ENCODE measurements around the gene NPDC1.

NPDC1 gene

DNA sequence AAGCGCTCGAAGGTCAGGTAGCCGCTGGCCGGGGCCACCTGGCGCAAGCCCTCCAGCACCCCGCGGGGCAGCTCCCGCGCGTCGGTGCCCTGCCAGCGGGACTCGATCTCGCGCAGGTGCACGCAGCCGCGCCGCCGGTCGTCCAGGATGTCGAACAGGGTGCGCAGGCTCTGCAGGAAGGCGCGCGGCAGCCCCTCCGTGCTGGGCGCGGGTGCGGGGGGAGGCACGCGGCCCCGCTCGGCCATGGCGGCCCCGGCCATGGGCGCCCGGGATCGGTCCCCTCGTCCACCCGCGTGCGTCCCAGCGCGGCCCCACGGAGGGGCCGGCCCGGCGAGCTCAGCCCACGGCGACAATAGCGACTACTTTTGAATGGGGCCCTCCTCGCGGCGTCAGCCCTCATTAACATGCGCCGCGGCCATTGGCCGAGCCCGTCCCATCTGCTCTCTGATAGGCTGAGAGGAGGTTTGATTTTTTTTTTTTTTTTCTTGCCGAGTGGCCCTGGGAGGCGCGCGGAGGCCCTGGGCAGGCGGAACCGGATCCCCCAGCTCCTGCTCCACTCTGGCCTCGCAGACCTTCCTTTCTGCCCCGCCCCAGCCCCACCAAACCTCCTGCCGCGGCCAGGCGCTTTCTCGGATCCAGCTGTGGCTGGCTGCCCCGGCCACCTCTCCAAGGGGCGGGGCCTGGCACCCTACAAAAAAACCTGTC is 24.4 kb upstream of the NPDC1 start, which contains the start of gene SAPCD2:
SAPCD2 (minus strand) TSS at position 357 of the 705 bp plus-strand sequence; CDS start at position 260, 97 bp downstream.
- TF ChIP-seq, protein P1, sequence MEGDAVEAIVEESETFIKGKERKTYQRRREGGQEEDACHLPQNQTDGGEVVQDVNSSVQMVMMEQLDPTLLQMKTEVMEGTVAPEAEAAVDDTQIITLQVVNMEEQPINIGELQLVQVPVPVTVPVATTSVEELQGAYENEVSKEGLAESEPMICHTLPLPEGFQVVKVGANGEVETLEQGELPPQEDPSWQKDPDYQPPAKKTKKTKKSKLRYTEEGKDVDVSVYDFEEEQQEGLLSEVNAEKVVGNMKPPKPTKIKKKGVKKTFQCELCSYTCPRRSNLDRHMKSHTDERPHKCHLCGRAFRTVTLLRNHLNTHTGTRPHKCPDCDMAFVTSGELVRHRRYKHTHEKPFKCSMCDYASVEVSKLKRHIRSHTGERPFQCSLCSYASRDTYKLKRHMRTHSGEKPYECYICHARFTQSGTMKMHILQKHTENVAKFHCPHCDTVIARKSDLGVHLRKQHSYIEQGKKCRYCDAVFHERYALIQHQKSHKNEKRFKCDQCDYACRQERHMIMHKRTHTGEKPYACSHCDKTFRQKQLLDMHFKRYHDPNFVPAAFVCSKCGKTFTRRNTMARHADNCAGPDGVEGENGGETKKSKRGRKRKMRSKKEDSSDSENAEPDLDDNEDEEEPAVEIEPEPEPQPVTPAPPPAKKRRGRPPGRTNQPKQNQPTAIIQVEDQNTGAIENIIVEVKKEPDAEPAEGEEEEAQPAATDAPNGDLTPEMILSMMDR (conservative IDR thresholded peaks at IDR 0.05; ENCODE audit: low read depth): no peak
- CTCF ChIA-PET: interaction anchor here (0.6 to 6.0 kb wide), 12 partner anchors 10 to 166 kb away, joined by 3 to 76 read pairs (median 5); partner anchors contain the start of genes ABCA2 and NPDC1
- peak within 1 kb of the TSS; percentile 85 for H3K27ac ChIP-seq
- peak; percentile 96 for DNase-seq (ENCODE audit: low spot score)
- POLR2A ChIA-PET (ENCODE audit: low non-redundant PET): interaction anchor here (0.6 to 2.4 kb wide), 7 partner anchors 13 to 192 kb away, joined by 3 to 15 read pairs (median 3); partner anchors contain the start of gene MAN1B1

DNA sequence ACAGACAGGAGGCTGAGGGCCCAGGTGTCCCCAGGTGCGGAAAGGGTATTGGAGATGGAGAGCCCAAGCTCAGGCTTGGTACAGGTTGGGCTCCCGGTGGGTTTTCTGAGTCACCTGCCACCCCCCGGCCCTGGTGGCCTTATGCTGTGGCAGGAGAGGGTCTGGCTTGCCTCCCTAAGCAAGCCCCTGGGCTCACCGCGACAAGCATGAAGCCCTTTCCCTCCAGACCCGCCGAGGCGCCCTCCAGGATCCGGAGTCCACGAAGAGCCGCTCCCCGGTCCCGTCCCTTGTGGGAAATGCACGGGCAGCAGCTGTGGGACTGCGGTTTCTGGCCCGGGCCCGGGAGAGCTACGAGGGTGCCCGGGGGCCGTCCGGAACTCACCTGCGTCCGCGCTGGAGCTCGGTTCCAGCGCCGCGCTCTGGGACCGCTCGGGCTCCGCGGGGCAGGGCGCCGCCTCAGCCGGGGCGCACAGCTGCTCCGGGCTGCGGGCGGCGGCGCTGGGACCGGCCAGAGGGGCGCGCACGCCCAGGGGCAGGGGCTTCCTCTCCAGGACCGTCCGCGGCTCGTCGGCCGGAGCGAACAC is 23.6 kb upstream of the NPDC1 start:
- no peak for DNase-seq (ENCODE audit: low spot score)
- peak overlapping the region; percentile 85 for H3K27ac ChIP-seq
- CTCF ChIA-PET: interaction anchor here (0.7 to 6.0 kb wide), 12 partner anchors 10 to 226 kb away, joined by 3 to 76 read pairs (median 5); partner anchors contain the start of genes ABCA2, MAN1B1 and NPDC1
- TF ChIP-seq, protein P1 (conservative IDR thresholded peaks at IDR 0.05; ENCODE audit: low read depth): no peak
- POLR2A ChIA-PET (ENCODE audit: low non-redundant PET): interaction anchor here (0.5 to 2.4 kb wide), 4 partner anchors 14 to 45 kb away, joined by 3 to 15 read pairs (median 4); partner anchors contain the start of gene MAN1B1

DNA sequence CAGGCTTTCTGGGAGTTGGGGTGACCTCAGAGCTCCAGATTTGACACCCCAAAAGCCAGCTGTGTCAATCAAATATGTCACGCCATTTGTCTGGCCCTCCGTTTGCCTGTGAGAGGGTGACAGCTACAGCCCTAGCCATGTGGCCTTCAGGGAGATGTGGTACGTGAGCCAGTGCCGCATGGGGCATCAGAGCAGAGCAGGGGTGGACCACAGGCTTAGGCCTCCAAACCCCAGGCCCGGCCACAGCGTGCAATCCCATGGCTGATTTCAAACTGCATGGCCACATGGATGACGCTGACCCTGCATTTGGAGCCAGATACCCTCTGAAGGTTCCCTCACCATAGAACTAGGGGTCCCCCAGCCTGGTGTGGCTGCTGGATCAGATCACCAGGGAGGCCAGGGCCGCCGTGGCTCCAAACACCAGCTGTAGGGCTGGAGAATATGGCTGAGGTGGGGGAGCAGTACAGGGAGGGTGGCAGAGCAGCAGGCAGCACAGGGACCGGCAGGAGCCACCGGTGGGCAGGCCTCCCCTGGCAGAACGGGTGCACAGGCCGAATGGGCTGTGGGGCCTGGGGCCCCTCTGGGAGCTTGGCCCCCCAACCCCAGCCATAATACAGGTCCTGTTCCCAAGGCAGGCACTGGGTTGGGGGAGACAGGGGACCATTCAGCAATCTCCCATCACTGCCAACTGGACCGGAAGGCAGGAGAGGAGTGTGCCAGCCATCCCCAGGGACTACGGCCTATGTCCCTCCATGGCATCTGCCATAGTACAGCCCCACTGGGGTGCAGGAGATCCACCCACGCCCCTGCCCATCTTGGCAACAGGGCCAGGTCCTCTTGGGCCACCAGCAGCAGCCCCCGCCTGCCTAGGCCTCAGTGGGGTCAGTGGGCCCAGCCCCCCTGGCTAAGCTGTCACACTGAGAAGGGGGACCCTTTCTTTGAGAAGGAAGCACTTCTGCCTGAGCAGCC is 22.8 kb upstream of the NPDC1 start:
- no peak for DNase-seq (ENCODE audit: low spot score)
- POLR2A ChIA-PET (ENCODE audit: low non-redundant PET): interaction anchor here (0.5 to 2.4 kb wide), 3 partner anchors 14 to 46 kb away, joined by 3 to 15 read pairs (median 4); partner anchors contain the start of gene MAN1B1
- TF ChIP-seq, protein P1 (conservative IDR thresholded peaks at IDR 0.05; ENCODE audit: low read depth): no peak
- CTCF ChIA-PET: interaction anchor here (0.7 to 6.0 kb wide), 17 partner anchors 8 to 226 kb away, joined by 3 to 76 read pairs (median 10); partner anchors contain the start of genes ABCA2, MAN1B1, NPDC1 and UAP1L1
- H3K27ac ChIP-seq: peak overlapping the region; percentile 85

GRCh38 chr9:137067860-137068538 is 22.0 kb upstream of the NPDC1 start:
- ChIA-PET POLR2A (ENCODE audit: low non-redundant PET) (interaction anchor here (0.7 to 1.0 kb wide), 2 partner anchors 12 to 121 kb away, joined by 3 to 6 read pairs; no protein-coding TSS in a partner anchor), CTCF (interaction anchor here (0.5 to 6.0 kb wide), 22 partner anchors 9 to 881 kb away, joined by 3 to 76 read pairs (median 7); partner anchors contain the start of genes DPP7, NPDC1 and UAP1L1)
- DNase-seq (ENCODE audit: low spot score): peak; percentile 90
- TF ChIP-seq, protein P1 (conservative IDR thresholded peaks at IDR 0.05; ENCODE audit: low read depth): peak; percentile 97
- H3K27ac ChIP-seq: peak overlapping the region; percentile 85

- ChIA-PET CTCF (interaction anchor here (0.7 to 5.8 kb wide), 7 partner anchors 11 to 88 kb away, joined by 3 to 76 read pairs (median 5); partner anchors contain the start of genes DPP7, MAN1B1 and NPDC1), POLR2A (ENCODE audit: low non-redundant PET) (interaction anchor here (1.1 kb wide), 1 partner anchor 339 kb away, joined by 7 read pairs; no protein-coding TSS in a partner anchor)
- DNase-seq (ENCODE audit: low spot score): no peak
- peak overlapping the region; percentile 85 for H3K27ac ChIP-seq
- TF ChIP-seq, protein P1 (conservative IDR thresholded peaks at IDR 0.05; ENCODE audit: low read depth): no peak
Observed at GRCh38 chr9:137066096-137066861, 20.3 kb upstream of the NPDC1 start.
